ENCODE measurements around the gene DNAJC13.
"Not testable (repeated sequence)": the region's sequence is repeated elsewhere in the genome, so short reads cannot be mapped to it uniquely, and the experiment has no call there.

DNAJC13 gene, protein sequence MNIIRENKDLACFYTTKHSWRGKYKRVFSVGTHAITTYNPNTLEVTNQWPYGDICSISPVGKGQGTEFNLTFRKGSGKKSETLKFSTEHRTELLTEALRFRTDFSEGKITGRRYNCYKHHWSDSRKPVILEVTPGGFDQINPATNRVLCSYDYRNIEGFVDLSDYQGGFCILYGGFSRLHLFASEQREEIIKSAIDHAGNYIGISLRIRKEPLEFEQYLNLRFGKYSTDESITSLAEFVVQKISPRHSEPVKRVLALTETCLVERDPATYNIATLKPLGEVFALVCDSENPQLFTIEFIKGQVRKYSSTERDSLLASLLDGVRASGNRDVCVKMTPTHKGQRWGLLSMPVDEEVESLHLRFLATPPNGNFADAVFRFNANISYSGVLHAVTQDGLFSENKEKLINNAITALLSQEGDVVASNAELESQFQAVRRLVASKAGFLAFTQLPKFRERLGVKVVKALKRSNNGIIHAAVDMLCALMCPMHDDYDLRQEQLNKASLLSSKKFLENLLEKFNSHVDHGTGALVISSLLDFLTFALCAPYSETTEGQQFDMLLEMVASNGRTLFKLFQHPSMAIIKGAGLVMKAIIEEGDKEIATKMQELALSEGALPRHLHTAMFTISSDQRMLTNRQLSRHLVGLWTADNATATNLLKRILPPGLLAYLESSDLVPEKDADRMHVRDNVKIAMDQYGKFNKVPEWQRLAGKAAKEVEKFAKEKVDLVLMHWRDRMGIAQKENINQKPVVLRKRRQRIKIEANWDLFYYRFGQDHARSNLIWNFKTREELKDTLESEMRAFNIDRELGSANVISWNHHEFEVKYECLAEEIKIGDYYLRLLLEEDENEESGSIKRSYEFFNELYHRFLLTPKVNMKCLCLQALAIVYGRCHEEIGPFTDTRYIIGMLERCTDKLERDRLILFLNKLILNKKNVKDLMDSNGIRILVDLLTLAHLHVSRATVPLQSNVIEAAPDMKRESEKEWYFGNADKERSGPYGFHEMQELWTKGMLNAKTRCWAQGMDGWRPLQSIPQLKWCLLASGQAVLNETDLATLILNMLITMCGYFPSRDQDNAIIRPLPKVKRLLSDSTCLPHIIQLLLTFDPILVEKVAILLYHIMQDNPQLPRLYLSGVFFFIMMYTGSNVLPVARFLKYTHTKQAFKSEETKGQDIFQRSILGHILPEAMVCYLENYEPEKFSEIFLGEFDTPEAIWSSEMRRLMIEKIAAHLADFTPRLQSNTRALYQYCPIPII (N-terminal part only)

DNA sequence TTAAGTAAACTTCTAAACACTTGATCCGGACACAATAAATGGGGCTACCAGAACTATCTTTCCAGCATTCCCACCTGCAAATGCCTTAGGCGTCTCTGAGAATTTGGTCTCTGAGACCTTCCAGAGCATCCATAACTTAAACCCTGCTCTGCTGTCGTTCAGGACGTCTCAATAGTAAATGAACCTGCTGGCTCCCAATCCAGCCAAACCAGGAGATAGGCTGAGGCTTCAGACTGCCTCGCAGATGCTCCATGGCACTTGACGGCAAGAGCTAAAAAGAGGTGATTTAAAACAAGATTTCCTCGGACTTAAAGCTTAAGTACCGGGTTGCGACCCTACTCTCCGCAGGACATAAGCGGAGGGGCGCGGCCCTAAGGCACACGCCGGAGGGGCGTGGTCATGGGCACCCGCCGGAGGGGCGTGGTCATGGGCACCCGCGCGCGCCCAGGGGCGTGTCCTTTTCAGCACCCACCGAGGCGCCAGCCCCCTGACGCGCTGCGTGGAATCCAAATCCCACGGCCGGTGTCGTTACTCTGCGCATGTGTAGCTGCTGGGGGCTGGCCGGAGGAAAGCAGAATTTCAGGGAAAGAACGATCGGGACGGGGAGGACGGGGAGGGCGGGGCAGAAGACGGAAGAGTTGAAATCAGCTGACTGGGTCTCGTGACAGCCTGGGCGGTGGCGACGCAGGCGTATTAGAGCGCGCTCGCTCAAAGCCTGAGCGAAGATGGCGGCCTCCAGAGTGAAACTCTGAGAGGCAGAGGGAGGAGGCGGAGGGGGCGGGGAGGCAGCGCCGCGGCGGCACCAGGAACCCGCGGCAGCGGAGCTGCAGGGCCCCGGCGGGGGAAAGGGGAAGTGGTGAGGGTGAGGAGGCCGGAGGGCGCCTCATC lies at the start of gene DNAJC13:
DNAJC13 (plus strand) TSS at position 696 of the 888 bp plus-strand sequence. CDS start 17,049 bp downstream, outside the sequence.
- DNase-seq: peak; percentile 97

DNA sequence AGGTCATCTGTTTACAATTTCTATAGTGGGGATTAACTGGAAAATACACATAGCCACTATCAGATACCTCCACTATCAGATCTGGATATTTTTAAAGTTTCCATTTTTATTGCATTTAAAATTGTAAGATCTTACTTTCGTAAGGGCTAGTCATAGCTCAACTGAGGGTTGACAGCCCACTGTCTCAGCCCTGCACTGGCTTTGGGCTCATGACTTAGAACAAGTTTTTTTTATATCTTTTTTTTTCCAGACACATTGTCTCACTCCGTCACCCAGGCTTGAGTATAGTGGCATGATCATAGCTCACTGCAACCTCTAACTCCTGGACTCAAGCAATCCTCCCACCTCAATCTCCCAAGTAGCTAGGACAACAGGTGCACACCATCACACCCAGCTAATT lies 48.8 kb upstream of the DNAJC13 start:
- DNase-seq: no peak

DNA sequence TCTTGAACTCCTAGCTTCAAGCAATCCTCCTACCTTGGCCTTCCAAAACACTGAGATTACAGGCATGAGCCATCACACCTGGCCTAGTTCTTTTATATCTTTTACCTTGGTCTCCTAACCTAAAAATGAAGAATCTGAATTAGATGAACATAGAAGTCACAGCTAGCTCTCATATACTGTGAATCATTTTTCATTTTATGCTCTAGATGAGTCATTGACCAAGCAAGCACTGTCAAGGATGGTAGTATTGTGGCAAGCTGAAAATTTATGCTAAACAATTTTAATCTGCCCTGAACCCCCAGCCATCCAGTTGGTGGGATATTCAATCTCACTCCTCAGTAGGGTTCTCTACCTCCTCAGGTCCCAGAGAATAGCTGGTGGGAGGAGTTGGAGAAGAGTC lies 48.3 kb upstream of the DNAJC13 start:
- no peak for DNase-seq

DNA sequence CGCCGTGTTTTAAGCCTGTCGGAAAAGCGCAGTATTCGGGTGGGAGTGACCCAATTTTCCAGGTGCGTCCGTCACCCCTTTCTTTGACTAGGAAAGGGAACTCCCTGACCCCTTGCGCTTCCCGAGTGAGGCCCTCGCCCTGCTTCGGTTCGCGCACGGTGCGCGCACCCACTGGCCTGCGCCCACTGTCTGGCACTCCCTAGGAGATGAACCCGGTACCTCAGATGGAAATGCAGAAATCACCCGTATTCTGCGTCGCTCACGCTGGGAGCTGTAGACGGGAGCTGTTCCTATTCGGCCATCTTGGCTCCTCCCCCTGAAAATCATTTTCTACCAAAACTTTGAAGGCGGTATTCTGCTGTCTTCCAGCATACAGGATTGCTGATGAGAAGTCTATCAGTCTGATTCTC lies 40.4 kb upstream of the DNAJC13 start:
- not testable (repeated sequence) for DNase-seq

- no peak for DNase-seq
These were observed 39.1 kb upstream of the DNAJC13 start for GRCh38 chr3:132378048-132378762.

DNA sequence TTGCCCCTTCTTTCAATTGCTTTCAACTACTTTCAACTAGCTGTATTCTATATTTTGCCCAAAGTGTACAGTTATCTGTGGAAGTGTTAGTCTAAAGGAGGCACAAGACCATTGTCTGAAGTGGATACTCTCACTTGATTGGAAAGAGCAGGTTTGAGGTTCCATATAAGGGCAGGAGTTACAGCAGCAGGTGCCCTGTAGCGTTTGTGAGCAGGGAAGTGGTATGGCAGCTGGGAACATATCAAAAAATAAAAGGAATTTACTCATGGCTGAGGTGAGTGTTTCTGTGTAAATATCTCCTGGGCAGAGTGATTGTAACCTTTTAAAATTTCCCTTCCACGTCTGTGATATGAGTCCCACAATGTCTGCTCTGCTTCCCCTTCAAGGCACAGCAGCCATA lies 38.5 kb upstream of the DNAJC13 start:
- DNase-seq: no peak

- no peak for DNase-seq
These were observed 36.4 kb upstream of the DNAJC13 start for GRCh38 chr3:132380920-132381319.

DNA sequence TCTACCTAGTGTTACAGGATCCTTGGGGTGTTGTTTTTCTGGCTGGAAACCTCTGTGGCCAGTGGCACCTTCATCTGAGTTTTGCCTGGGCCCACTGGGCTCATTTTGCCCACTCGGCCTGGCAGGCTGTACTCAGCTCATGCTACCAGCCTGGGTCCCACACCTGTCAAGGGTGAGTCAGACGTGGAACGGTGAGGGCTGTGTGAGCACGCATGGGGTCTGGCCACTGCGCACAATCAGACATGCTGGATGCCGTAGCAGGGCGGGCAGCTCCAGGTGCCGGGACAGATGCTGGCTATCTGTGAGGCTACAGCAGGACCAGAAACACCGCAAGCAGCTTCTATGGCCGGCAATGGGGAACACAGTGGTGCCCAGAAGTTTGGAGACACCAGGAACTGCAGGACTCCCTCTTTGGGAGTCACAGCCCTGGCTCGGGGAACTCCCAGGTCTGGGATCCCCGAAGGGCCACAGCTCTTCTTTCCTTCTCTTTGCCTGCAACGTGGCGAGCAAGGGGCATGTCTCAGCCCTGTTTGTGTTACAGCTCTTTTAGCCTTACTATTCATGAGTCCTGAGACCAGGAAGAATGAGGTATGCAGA lies 35.9 kb upstream of the DNAJC13 start:
- no peak for DNase-seq

DNA sequence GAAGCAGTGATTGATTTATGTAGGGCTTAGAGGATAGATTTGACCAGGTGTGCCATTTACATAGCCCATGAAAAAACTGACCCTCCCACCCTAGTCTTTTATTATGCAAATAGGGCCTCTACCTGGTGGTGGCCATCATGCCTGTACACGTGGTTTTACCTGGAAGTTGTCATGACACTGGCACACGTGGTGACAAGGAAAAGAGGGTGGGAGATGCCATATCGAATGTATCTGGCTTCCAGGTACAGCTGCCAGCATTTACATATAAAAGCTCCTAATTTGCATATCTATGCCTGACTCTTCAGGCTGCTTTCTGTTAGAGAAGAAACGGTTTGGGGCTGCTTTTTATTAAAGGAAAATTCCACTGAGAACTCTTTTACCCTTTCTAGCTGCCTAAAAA lies 35.0 kb upstream of the DNAJC13 start:
- no peak for DNase-seq

DNA sequence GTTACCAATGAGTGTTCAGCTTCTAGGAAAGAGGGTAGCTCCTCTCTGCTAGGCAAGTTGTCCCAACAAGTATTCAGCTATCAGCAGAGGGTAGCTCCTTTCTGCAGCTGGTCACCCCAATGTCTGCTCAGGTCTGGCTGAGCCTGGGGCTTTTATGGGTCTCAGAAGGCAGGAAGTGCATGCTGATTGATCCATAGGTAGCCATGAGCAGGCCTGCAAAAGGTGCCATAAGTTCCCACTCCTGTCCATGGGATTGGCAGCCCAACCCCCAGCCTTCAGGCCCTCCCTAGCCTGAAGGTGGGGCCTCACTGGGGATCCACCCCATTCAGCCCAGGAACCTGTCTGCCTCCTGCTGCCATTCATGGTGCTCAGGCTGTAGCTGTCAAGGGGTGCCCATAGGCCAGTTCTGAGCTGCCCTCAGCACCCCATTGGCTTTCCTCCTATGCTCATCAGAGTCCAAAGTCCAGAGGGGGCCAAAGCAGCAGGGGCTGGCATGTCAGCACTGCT lies 34.6 kb upstream of the DNAJC13 start:
- no peak for DNase-seq

DNA sequence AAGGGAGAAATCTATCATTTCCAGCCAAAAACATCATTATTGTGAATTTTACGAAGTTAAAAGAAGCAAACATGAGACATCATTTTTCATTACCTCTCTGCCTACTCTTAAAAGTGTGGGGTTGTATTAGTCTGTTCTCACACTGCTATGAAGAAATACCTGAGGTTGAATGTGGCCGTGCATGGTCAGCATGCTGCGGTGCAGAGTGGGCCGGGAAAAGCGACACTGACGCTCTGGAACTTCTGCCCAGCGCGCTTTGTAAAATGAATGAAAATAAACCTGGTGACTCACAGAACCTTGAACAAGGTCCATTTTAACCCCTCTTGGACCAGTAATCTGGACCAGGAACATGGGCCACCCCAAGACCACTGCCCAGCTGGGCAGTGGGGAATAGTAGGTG lies 31.0 kb upstream of the DNAJC13 start:
- no peak for DNase-seq

DNA sequence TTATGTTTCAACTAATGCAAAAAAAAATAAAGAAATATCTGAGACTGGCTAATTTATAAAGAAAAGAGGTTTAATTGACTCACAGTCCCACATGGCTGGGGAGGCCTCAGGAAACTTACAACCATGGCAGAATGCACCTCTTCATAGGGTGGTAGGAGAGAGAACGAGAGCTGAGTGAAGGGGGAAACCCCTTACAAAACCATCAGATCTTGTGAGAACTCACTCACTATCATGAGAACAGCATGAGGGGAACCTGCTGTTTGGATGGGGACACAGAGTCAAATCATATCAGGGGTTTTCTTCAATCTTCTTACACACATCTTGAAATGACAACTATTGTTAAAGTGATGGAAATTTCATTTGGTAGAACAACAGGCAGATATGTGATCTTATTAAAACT lies 24.6 kb upstream of the DNAJC13 start:
- DNase-seq: not testable (repeated sequence)

DNA sequence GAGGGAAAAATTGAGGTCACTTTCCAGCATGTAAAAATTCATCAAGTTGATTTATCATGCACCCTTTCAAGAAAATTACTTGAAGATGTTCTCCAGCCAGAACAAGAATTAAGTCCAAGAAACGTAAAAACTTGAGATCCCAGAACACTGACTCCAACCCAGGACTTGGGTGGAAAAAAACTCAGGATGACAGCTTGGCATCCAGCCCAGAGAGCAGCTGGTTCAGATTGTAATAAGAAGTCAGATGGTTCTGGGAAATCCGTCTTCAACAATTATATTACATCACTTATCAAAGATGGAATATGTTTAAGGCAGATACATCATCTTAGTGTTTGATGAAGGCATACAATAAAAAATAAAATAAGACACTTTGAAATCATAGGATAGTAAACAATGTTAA lies 23.0 kb upstream of the DNAJC13 start:
- DNase-seq: peak; percentile 65

- no peak for DNase-seq
These were observed 22.2 kb upstream of the DNAJC13 start for GRCh38 chr3:132395126-132395525.

DNA sequence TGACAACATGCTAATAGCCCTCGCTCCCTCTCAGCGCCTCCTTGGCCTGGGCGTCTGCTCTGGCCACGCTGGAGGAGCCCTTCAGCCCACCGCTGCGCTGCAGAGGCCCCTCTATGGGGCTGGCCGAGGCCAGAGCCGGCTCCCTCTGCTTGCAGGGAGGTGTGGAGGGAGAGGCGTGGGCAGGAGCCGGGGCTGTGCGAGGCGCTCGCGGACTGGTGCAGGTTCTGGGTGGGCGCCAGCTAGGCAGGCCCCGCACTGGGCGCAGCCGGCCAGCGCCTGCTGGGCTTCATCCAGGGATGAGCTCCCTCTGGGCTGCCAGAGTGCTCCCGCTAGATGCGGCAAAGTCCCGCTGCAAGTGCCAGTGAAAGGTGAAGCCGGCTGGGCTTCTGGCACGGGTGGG lies 21.0 kb upstream of the DNAJC13 start:
- no peak for DNase-seq

DNA sequence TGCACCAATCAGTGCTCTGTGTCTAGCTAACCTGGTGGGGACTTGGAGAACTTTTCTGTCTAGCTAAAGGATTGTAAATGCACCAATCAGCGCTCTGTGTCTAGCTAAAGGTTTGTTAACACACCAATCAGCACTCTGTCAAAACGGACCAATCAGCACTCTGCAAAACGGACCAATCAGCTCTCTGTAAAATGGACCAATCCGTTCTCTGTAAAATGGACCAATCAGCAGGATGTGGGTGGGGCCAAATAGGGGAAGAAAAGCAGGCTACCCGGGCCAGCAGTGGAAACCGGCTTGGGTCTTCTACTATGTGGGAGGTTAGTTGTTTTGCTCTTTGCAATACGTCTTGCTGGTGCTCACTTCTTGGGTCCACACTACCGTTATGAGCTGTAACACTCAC lies 20.5 kb upstream of the DNAJC13 start:
- DNase-seq: not testable (repeated sequence)

DNA sequence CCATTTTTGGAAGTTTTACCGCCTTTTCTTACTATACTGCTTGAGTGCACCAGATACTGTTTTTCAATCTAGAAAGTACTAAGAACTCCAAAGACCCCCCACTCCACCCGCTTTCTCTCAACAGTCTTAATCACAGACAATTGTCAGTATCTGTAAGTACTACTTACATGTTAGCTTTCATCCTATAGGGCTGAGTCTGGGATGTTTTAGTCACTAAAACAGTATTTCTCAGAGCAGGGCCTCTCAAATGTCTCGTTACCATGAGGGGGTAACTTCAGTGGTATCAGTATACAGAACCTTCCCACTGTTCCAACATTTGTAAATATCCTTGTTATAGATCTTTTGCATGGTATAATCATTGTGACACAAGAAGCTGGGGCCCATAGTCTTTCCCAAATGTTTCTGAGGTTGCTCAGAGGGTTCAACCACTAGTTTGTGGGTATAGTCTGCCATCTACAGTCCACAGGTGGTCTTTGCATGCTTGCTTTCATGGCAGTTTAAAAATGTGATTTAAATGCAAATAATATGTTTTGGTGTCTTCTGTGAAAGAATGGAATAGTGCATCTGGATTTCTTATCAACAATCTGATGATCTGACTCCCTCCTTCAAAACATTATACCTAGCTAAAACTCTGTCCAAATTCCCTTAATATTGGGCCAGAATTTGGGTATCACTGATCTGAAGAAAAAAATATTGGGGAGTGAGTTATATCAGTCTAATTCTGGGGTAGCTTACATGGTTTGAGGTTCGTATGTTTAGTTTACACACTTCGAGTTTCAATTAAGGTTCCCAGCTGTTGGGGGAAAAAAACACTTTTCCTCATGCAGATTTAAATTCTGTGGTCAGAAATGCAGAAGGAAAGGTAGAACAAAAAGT lies 18.0 kb upstream of the DNAJC13 start:
- DNase-seq: peak; percentile 38

GRCh38 chr3:132401255-132401654 lies 16.0 kb upstream of the DNAJC13 start:
- DNase-seq: no peak

DNA sequence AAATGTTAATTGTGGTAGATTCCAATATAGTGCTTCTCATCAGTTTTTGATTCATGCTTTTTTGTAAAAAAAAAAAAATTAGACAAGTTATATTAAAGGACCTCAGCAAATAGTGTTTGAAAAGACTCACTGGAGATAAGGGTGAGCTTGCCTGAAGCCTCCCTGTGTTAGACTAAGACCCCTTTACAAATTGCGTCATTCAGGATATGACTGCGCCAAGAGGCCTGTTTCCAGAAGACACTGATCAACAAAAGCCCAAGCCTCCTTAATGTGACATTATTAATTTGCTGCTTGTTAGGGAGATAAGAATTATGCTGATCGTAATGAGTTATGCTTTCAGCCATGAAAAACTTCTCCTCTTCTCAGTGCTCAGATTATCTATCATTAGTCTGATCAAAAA lies 13.0 kb upstream of the DNAJC13 start:
- no peak for DNase-seq

- no peak for DNase-seq
These were observed 12.1 kb upstream of the DNAJC13 start for GRCh38 chr3:132405188-132405587.

Measured in right hindlimb (tissue), 1 donor.